Activated CD8-positive, alpha-beta memory T cell treated with anti-CD3 and anti-CD28 coated beads, Interleukin-2, amount 50 U/mL, for 1 hour (primary cell): ENCODE results near the gene RBM42.
"Not testable (repeated sequence)": the region's sequence is repeated elsewhere in the genome, so short reads cannot be mapped to it uniquely, and the experiment has no call there.

Source experiments
- DNase-seq: peaks from one replicate; pipeline ENCODE4 v3.0.0-alpha.2; 2020; ENCODE audit errors: extremely low read depth

The RBM42 gene

DNA sequence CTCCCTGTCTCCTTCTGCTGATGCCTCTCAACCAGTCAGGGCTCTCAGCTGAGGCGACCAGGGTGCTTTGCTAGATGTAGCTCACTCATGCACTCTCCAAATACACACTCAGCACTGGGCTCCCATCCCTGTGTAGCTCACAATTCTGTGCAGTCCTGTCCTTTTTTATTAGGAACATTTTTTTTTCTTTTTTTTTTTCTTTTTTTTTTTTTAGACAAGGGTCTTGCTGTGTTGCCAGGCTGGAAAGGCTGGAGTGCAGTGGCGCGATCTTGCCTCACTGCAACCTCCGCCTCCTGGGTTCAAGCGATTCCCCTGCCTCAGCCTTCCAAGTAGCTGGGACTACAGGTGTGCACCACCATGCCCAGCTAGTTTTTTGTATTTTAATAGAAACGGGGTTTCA is 26.0 kb downstream of the RBM42 start:
- not testable (repeated sequence) for DNase-seq

DNA sequence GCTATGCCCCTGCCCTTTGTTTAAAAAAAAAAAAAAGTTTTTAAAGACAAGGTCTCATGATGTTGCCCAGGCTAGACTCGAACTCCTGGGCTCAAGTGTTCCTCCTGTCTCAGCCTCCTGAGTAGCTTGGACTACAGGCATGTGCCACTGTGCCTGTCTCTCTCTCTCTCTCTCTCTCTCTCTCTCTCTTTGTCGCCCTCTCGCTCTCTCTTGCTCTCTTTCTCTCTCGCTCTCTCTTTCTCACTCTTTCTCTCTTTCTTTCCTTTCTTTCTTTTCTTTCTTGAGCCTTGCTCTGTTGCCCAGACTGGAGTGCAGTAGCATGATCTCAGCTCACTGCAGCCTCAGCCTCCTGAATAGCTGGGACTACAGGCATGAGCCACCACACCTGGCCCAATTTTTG is 26.8 kb downstream of the RBM42 start:
- no peak for DNase-seq

GRCh38 chr19:35656700-35657099 is 27.9 kb downstream of the RBM42 start:
- DNase-seq, result no peak

GRCh38 chr19:35657904-35658700 is 29.3 kb downstream of the RBM42 start:
- no peak for DNase-seq

DNA sequence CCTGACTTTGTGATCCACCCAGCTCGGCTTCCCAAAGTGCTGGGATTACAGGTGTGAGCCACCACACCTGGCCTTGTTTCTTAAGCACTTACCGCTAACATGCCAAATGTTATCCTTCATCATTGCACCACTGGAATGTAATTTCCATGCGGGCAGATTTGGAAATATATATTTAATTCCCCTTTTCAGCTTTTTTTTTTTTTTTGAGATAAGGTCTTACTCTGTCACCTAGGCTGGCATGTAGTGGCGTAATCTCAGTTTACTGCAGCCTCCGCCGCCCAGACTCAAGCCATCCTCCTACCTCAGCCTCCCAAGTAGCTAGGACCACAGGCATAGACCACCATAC is 33.1 kb downstream of the RBM42 start:
- DNase-seq, result no peak

- DNase-seq, result no peak
Observed at GRCh38 chr19:35663981-35664380, 35.1 kb downstream of the RBM42 start.

- DNase-seq, result no peak
Observed at GRCh38 chr19:35665157-35665556, 36.3 kb downstream of the RBM42 start.

GRCh38 chr19:35665604-35666003 is 36.8 kb downstream of the RBM42 start:
- no peak for DNase-seq

DNA sequence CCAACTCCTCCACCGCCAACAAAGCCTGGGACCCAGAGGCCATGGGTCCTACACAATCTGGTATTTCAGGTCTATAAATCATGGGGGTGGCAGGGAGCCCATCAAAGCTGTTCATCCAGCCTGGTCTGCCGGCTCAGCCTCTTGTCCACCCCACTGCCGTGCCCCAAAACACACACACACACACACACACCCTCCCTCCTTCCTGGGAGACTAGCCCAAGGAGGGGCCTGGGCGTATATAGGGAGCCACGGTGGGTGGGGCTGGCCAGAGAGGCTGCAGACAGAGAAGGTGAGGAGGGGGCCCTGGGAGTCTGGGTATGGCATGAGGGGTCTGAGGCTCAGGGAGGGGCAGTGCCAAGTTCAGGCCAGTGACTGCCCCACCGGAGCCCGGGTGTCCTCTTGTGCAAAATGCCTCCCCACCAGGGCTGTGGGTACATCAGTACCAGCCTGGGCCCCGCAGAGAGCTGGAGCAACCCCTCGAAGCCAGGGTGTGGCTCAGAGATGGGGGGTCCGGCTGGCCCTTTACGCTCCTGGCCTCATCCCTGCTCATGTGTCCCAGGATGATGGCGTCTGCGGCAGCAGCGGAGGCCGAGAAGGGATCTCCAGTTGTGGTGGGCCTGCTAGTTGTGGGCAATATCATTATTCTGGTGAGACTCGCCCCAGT is 37.5 kb downstream of the RBM42 start, which contains the start of gene UPK1A:
TSS of gene UPK1A (plus strand) at position 267 of the 663 bp plus-strand sequence. CDS start at position 563, 296 bp downstream.
- no peak for DNase-seq

GRCh38 chr19:35669566-35669965 is 40.7 kb downstream of the RBM42 start:
- no peak for DNase-seq

GRCh38 chr19:35669974-35670373 is 41.1 kb downstream of the RBM42 start:
- DNase-seq, result no peak

- no peak for DNase-seq
Observed at GRCh38 chr19:35670686-35671085, 41.9 kb downstream of the RBM42 start.

DNA sequence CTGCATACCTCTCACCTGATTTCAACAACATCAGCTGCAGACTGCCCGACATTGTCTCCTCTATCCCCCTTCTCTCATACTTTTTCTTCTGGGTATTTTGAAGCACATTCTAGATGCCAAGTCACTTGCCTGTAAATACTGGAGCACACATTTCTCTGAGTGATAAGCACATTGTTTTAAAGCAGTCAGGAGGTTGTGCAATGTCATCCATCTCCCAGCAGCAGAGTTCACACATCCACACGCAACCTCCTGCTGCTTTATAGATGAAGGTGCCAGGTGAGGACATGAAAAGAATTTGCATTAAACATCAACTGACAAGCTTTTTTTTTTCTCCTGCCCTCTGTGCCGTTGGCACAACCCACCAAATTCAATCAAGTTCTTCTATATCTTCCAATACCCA is 43.0 kb downstream of the RBM42 start:
- no peak for DNase-seq

DNA sequence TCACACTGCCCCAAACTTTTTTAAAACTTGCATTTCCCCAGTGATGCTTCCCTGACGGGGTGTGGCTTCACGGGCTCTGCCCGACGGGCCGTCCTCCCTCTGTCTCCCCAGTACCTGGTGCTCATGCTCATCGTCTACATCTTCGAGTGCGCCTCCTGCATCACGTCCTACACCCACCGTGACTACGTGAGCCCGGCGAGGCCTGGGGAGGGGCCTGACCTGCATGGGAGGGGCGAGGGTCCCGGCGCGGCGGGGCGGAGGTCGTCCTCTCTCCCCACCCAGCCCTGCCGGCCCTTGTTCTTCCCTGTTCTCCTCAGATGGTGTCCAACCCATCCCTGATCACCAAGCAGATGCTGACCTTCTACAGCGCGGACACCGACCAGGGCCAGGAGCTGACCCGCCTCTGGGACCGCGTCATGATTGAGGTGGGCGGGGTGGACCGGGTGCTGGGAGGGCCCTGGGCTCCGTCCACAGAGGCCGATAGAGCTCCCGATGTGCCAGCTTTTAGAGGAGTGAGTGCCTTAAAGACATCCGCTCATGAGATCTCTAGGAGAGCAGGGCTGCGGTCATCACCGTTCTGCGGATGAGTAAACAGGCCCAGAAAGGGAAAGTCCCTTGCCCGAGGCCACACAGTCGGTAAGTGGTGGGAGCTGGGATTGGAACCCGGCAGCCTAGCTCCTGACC is 44.4 kb downstream of the RBM42 start:
- DNase-seq, result no peak

DNA sequence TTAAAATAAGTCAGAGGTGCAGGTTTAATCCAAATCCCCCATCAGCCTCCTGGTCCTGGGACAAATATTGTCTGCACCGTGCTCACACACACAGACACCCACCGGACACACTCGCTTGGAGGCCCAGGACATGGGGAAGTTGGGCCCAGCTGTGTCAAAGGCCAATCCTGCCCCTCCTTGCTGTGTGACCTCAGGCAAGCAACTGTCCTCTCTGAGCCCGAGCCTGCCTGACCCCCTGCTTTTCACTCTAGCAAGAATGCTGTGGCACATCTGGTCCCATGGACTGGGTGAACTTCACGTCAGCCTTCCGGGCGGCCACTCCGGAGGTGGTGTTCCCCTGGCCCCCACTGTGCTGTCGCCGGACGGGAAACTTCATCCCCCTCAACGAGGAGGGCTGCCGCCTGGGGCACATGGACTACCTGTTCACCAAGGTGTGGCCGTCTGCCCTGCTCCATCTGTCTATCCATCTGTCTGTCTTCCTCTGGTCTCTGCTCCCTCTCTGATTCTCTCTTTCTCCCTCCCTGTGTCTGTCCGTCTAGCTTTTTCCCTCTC is 46.8 kb downstream of the RBM42 start:
- DNase-seq, result no peak
